Heart left ventricle (tissue), 13 donors: ENCODE measurements around the gene LTN1.

ENCODE experiments used
- CTCF ChIP-seq, 12 donors: fragments of 200-600 bp; sonication (generic) in 4 of 12; IDR thresholded peaks; one replicate each; pipeline versions ENCODE4 v1.5.0 to v1.8.0; 2018 to 2022; ENCODE audit warnings: antibody characterized with exemption in 12 of 12, mild to moderate bottlenecking in 5 of 12
- POLR2A ChIP-seq, 2 donors: fragments of 450-650 bp; IDR thresholded peaks; one replicate each; pipeline ENCODE4 v1.6.1; 2017; ENCODE audit warnings: antibody characterized with exemption in 2 of 2, mild to moderate bottlenecking in 2 of 2, moderate library complexity in 2 of 2
- donor health status: ischemic (EF 13 %, LVEDD 7.1; RV severe dilation, severe dysfunction).
- donor health status: DM: no; HTN: yes; CAD: no.
- donor health status: DM: no; HTN: no; CAD: no.
- donor health status: ischemic (EF 25% LVEDD 6.9; RV normal size, moderate dysfunction).
- donor health status: ischemic (EF 25% LVEDD 5.7; RV mildly dilated, moderate dysfunction).
- donor health status: ischemic (EF 35%, LVEDD 5.7; RV mildly dilated, moderate dysfunction).
- donor health status: nonischemic (EF 11% LVEDD 7.7; RV severe dilation, severe dysfunction).
- donor health status: DM: yes; HTN: yes; CAD: no.
- donor health status: PGD.
- donor health status: ischemic (EF 29% LVEDD 5.4; RV normal size, mild dysfunction).
- donor health status: nonischemic (EF 23%, LVEDD 6.1; RV moderate dilation, normal function).

- TF ChIP-seq POLR2A (IDR thresholded peaks at IDR 0.05) (no peak), CTCF (IDR thresholded peaks at IDR 0.05) (no peak)
Observed at GRCh38 chr21:28952686-28953085, 40.0 kb downstream of the LTN1 start.
